Gastrocnemius medialis (tissue), 4 donors: Measurements from ENCODE around the gene NHLRC2.

Experiments used
- POLR2A ChIP-seq, 2 donors: fragments of 450-650 bp; IDR thresholded peaks; one replicate each; pipeline ENCODE4 v1.6.1; 2017; ENCODE audit warnings: antibody characterized with exemption in 2 of 2, mild to moderate bottlenecking in 2 of 2, moderate library complexity in 2 of 2
- TF ChIP-seq, protein P1 (sequence below), 5 experiments: fragments of 450-650 bp in 3 of 5; fragments of 200-600 bp in 2 of 5; sonication (generic) in 2 of 5; IDR thresholded peaks in 4 of 5; conservative IDR thresholded peaks in 1 of 5; 1 replicate in 4 of 5; 2 replicates in 1 of 5; pipeline ENCODE4 v1.5.1; 2016 to 2019; ENCODE audit warnings: antibody characterized with exemption in 5 of 5, mild to moderate bottlenecking in 3 of 5, moderate library complexity in 3 of 5

GRCh38 chr10:113822174-113822573, 32.3 kb upstream of the NHLRC2 start:
- TF ChIP-seq POLR2A (IDR thresholded peaks at IDR 0.05) = no peak
- TF ChIP-seq, protein P1, sequence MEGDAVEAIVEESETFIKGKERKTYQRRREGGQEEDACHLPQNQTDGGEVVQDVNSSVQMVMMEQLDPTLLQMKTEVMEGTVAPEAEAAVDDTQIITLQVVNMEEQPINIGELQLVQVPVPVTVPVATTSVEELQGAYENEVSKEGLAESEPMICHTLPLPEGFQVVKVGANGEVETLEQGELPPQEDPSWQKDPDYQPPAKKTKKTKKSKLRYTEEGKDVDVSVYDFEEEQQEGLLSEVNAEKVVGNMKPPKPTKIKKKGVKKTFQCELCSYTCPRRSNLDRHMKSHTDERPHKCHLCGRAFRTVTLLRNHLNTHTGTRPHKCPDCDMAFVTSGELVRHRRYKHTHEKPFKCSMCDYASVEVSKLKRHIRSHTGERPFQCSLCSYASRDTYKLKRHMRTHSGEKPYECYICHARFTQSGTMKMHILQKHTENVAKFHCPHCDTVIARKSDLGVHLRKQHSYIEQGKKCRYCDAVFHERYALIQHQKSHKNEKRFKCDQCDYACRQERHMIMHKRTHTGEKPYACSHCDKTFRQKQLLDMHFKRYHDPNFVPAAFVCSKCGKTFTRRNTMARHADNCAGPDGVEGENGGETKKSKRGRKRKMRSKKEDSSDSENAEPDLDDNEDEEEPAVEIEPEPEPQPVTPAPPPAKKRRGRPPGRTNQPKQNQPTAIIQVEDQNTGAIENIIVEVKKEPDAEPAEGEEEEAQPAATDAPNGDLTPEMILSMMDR (IDR thresholded peaks at IDR 0.05 in 4 of 5, conservative IDR thresholded peaks at IDR 0.05 in 1 of 5) = no peak
